Activated CD8-positive, alpha-beta memory T cell treated with anti-CD3 and anti-CD28 coated beads for 36 hours (primary cell): Measurements from ENCODE around the gene TAS2R13. TPM values are rescaled to one million over a fixed set of nuclear protein-coding genes. Genes with fewer than 3 reads are reported as not detected.

Source experiments
- CTCF ChIA-PET: fragments of 350-600 bp; sonication (Branson Sonifier 250); formaldehyde crosslinking; loops from one replicate; lab custom pipeline; 2021; ENCODE audit warnings: antibody characterized with exemption; lab: Charles Lee
- POLR2A ChIA-PET: fragments of 350-600 bp; sonication (Branson Sonifier 250); formaldehyde crosslinking; loops from one replicate; lab custom pipeline; 2021; ENCODE audit warnings: antibody characterized with exemption; lab: Charles Lee
- total RNA-seq, 2 experiments: library from RNA; stranded (reverse); gene quantifications; one replicate each; pipeline ENCODE4 v1.2.3, GENCODE V29; 2021

The TAS2R13 gene
- total RNA-seq, 2 experiments from 2014 or later = 0.10 to 0.21 TPM

DNA sequence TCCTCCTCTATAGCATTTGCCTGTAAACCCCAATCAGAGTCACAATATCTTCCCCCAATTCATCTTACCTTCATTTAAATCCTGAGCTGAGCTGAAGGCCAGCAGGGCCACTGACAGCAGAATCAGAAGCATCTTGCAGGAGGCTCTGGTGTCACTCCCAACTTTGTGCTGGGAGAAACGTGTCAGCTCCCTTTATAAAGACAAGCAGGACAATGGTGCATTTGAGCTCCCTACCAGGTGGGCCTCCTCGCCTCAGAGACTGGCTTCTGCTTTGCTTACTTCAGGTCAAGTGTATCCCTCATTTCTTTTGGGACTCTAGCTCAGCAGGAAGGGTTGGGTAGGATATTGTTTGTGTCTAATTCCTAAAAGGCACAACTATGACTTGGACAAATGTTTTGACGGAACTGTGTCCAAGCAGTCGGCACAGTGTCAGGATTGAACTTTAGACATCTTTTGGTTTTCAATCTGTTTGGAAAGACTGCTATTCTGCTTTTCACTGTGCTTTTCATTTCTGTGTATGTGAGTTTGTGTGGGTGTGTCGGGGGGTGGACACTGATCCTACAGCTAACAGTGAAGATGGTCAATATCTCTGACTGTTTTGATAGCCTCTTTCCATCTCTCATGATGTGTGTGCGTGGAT, 25.2 kb downstream of the TAS2R13 start, which contains the start of gene PRH1:
Gene PRH1 (minus strand): TSS at position 170 of the 640 bp plus-strand sequence. CDS start 38 bp downstream, at position 132.
- POLR2A ChIA-PET = no interaction called here
- CTCF ChIA-PET = no interaction called here

DNA sequence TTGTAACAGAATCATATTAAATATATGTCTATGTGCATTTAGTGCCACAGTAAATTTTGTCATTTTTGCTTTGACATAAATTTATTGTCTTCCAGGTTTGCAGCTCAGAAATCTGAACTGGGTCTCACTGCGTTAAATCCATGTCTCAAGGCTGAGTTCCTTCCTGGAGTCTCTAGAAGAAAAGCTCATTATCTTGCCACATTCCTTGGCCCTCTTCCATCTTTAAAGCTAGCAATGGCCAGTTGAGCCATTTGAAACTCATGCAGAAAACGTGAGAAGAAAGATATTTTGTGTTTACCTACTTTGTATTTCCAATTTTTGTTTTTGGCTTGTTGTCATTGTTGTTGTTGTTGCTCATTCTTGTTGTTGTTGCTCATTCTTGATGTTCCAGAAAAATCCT, 36.0 kb downstream of the TAS2R13 start:
- POLR2A ChIA-PET = interaction anchor here (0.8 kb wide), 1 partner anchor 92 kb away, joined by 3 read pairs; no protein-coding TSS in a partner anchor

DNA sequence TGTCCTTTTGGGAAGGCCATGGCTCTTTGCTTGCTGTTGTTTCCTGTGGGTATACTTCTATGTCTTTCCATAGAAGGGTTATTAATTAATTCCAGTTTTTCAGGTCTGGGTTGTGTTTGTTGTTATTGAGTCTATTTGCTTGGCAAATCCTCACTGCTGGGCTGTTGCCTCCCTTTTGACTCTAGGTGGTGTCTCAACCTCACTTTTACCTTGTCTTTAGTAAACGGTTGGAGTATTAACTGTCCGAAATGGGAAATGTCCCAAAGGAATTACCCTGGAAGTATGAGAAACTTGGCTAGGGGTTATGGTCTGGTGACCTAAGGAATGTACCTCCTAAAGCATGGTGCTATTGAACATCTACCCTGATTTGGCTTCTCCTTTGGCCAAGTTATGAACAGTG, 42.0 kb downstream of the TAS2R13 start:
- CTCF ChIA-PET = no interaction called here

More for the DNA sequence above, 36.0 kb downstream of the TAS2R13 start:
- CTCF ChIA-PET = no interaction called here

DNA sequence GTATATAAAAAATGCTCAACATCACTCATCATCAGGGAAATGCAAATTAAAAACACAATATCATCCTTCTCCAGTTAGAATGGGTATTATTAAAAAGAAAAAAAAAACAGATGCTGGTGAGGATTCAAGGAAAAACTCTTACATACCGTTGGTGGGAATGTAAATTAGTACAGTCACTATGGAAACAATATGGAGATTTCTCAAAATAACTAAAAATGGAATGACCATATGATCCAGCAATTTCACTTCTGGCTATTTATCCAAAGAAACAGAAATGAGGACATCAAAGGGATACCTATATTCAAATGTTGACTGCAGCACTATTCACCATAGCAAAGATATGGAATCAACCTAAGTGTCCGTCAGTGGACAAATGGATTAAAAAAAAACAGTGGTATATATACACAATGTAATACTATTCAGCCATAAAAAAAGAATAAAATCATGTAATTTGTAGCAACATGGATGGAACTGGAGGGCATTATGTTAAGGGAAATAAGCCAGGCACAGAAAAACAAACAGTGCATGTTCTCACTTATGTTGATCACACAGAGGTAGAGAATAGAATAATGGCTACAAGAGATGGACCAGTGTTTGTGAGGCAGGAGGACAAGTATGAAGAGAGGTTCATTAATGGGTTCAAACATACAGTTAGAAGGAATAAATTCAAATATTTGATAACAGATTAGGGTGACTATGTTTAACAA, 45.7 kb downstream of the TAS2R13 start:
- CTCF ChIA-PET = no interaction called here
- POLR2A ChIA-PET = no interaction called here

More for the DNA sequence above, 42.0 kb downstream of the TAS2R13 start:
- POLR2A ChIA-PET = no interaction called here

DNA sequence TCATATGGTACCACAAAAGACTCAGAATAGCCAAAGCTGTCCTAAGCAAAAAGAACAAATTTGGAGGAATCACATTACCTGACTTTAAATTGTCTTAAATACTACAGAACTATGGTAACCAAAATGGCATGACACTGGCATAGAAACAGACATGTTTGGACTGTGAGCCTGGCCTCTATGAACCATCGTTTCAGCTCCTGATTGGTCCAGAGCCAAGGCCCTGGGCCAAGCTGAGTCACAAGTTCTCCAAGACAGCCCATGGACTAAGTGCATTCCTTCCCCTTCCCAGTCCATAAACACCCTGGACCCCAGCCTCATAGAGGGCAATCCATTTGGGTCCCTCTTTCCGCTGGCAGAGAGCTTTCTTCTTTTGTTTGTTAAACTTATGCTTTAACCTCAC, 48.0 kb downstream of the TAS2R13 start:
- CTCF ChIA-PET = no interaction called here
- POLR2A ChIA-PET = no interaction called here

Other genes with a start within 250 kb of the TAS2R13 start
- gene STYK1, start 235.5 kb downstream of the TAS2R13 start, total RNA-seq = 1 to 10 TPM; 1.0 to 1.2 TPM
- 100 to 1,000 TPM; 278 to 283 TPM for gene YBX3, start 186.2 kb downstream of the TAS2R13 start, total RNA-seq
- gene TAS2R7, start 106.9 kb downstream of the TAS2R13 start, total RNA-seq = not detected
- gene TAS2R8, start 102.3 kb downstream of the TAS2R13 start, total RNA-seq = not detected
- gene TAS2R9, start 99.4 kb downstream of the TAS2R13 start, total RNA-seq = not detected
- gene TAS2R10, start 83.2 kb downstream of the TAS2R13 start, total RNA-seq = under 1 TPM in 1 of 2 experiments, not detected in 1; 0.36 TPM
- gene PRR4, start 60.1 kb downstream of the TAS2R13 start, total RNA-seq = 1 to 10 TPM in 1 of 2 experiments, under 1 TPM in 1; 0.80 to 1.0 TPM
- gene PRH1, start 25.3 kb downstream of the TAS2R13 start, total RNA-seq = 1 to 10 TPM; 6.0 to 9.3 TPM
- gene PRH2, start 19.7 kb upstream of the TAS2R13 start, total RNA-seq = not detected
- under 1 TPM; 0.69 to 0.84 TPM for gene TAS2R14, start 29.7 kb upstream of the TAS2R13 start, total RNA-seq
- gene TAS2R50, start 77.3 kb upstream of the TAS2R13 start, total RNA-seq = under 1 TPM; 0.19 to 0.42 TPM
- under 1 TPM; 0.38 to 0.89 TPM for gene TAS2R20, start 88.7 kb upstream of the TAS2R13 start, total RNA-seq
- 1 to 10 TPM in 1 of 2 experiments, under 1 TPM in 1; 0.80 to 1.1 TPM for gene TAS2R19, start 113.1 kb upstream of the TAS2R13 start, total RNA-seq
- 1 to 10 TPM; 1.0 to 1.2 TPM for gene TAS2R31, start 121.8 kb upstream of the TAS2R13 start, total RNA-seq
- gene TAS2R46, start 152.7 kb upstream of the TAS2R13 start, total RNA-seq = under 1 TPM; 0.34 to 0.38 TPM
- not detected for gene TAS2R43, start 182.8 kb upstream of the TAS2R13 start, total RNA-seq
- gene TAS2R30, start 225.1 kb upstream of the TAS2R13 start, total RNA-seq = 1 to 10 TPM in 1 of 2 experiments, under 1 TPM in 1; 0.80 to 1.0 TPM